Measurements from ENCODE around the gene TSEN34.
A peak's percentile ranks its signal among the peaks of the same experiment; 100 is the strongest.

TSEN34 gene

GRCh38 chr19:54191011-54191810 is at the start of gene TSEN34:
TSS of gene TSEN34 (plus strand) at chr19:54191308. CDS start at chr19:54191365, 57 bp downstream.
- H3K4me3 ChIP-seq (ENCODE audit: low read length), result peak within 1 kb of the TSS; percentile 76
- TF ChIP-seq CTCF (conservative IDR thresholded peaks at IDR 0.05; ENCODE audit: low read depth, low read length), result no peak
- DNase-seq (ENCODE audit: low read depth), result no peak

- H3K4me3 ChIP-seq (ENCODE audit: low read length), result no peak overlapping the region
- TF ChIP-seq CTCF (conservative IDR thresholded peaks at IDR 0.05; ENCODE audit: low read depth, low read length), result no peak
- no peak for DNase-seq (ENCODE audit: low read depth)
These were observed 49.8 kb upstream of the TSEN34 start for GRCh38 chr19:54141356-54141755.

- no peak overlapping the region for H3K4me3 ChIP-seq (ENCODE audit: low read length)
- no peak for TF ChIP-seq CTCF (conservative IDR thresholded peaks at IDR 0.05; ENCODE audit: low read depth, low read length)
- no peak for DNase-seq (ENCODE audit: low read depth)
These were observed 48.8 kb upstream of the TSEN34 start for GRCh38 chr19:54142166-54142780.

GRCh38 chr19:54145541-54146158 is 45.5 kb upstream of the TSEN34 start:
- no peak overlapping the region for H3K4me3 ChIP-seq (ENCODE audit: low read length)
- TF ChIP-seq CTCF (conservative IDR thresholded peaks at IDR 0.05; ENCODE audit: low read depth, low read length), result no peak
- DNase-seq (ENCODE audit: low read depth), result no peak

- no peak overlapping the region for H3K4me3 ChIP-seq (ENCODE audit: low read length)
- no peak for DNase-seq (ENCODE audit: low read depth)
- TF ChIP-seq CTCF (conservative IDR thresholded peaks at IDR 0.05; ENCODE audit: low read depth, low read length), result no peak
These were observed 43.4 kb upstream of the TSEN34 start for GRCh38 chr19:54147676-54148075.

- no peak overlapping the region for H3K4me3 ChIP-seq (ENCODE audit: low read length)
- no peak for TF ChIP-seq CTCF (conservative IDR thresholded peaks at IDR 0.05; ENCODE audit: low read depth, low read length)
- no peak for DNase-seq (ENCODE audit: low read depth)
These were observed 43.0 kb upstream of the TSEN34 start for GRCh38 chr19:54148158-54148557.

All from retinal pigment epithelial cell (primary cell).